Occipital lobe (tissue), 2 donors: Measurements from ENCODE around the gene EEF1AKMT1. TPM values are rescaled to one million over a fixed set of nuclear protein-coding genes. Genes with fewer than 3 reads are reported as not detected.

Source experiments
- DNase-seq: peaks from one replicate; lab custom pipeline; 2025; lab: John Stamatoyannopoulos, UW
- total RNA-seq: library from RNA; depleted of rRNA; stranded (reverse); fragments of >200 nt; gene quantifications from one replicate; pipeline ENCODE4 v1.2.3, GENCODE V29; 2014

EEF1AKMT1 gene, protein sequence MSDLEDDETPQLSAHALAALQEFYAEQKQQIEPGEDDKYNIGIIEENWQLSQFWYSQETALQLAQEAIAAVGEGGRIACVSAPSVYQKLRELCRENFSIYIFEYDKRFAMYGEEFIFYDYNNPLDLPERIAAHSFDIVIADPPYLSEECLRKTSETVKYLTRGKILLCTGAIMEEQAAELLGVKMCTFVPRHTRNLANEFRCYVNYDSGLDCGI
- 21.2 TPM for total RNA-seq

DNA sequence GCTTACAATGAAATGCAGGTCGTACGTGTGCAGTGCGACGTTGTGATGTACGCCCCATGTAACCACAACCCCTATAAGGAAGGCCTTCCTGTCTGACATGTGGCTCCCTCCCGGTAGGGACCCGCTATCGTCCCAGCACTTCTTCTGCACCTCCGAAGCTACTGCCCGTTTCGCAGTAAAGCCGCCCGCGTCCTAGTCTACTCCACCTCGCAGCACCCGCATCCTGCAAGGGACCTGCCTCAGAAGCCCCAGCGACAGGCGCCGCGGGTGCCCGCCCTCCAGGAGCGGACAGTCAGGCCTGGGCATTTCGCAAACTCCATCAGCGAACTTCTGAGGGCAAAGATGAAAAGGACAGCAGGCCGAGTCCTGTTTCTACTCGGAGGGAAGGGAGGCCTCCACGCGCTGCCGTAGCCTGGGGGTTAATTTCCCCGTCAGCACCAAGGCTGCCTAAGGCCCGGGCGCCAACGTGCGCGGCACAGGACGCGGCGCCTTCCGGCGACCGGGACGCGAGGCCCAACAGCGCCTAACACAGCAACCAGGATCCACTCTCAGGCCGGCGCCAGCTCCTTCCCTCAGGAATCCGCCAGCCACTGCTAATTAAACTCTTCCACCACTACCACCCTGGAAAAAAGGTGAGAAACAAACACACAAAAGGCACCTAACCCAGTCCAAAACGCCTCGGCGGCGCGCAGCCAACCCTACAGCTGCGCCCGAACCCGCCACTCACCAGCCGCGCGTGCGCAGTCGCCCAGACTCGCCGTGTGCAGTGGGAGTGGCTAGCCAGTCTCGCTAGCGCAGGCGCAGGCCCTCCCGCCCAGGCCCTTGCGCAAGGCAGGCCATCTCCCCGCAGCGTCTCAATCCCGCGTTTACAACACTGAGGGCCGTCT is at the start of gene EEF1AKMT1:
TSS of gene EEF1AKMT1 (minus strand) at position 768 of the 887 bp plus-strand sequence. CDS start 16,363 bp downstream, outside the sequence.
- DNase-seq: peak; percentile 81

DNA sequence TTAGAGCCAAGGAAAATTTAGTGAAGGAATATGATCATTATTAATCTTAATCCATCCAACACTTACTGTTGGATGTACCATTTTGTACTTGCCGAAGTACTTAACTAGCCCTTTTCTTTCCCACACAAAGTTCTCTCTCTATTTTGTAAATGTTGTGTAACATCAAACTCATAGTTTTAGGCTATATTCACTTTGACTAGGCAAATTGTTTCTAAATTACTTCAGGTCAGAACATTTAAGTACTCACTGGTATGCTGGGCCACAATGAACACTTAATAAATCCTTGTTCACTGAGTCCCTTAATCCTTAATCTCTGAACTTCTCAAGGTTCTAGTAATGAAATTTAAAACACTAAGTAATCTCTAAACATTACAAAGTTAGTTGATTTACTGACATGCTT is 49.3 kb upstream of the EEF1AKMT1 start:
- no peak for DNase-seq

DNA sequence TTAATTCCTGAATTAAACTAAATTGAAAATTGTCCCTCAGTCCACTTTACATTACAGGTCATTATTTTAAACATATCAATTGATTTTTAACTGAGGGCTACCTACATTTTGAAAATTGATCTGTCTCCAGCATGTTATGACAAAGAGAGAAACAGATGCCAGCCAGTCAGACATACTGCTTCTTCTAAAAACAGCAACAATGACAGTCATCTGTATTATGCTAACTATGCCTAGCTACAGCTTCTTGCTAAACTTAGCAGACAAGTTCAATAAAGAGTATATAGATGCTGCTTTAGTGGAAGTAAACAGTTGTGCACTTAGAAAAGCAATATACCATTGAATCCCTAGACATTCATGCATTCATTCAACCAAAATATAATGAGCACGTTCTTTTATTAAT is 48.6 kb upstream of the EEF1AKMT1 start:
- DNase-seq: no peak

DNA sequence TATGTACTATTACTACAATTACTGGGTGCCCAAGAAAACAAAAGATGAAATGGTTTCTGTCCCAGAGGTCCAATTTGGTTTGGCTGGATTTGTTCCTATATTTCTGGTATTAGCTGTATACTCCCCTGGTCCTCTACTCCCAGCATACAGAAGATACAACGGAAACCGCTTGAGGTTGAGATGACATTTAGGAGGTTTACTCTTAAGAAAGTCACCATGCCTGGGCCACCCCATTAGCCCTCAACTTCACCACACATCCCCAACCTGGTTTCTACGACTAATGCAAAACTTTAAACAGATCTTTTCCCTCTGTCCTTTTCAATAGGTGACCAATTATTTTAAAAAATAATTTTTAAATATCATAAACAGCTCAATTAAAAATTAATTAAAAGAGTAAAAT is 46.0 kb upstream of the EEF1AKMT1 start:
- DNase-seq: no peak

DNA sequence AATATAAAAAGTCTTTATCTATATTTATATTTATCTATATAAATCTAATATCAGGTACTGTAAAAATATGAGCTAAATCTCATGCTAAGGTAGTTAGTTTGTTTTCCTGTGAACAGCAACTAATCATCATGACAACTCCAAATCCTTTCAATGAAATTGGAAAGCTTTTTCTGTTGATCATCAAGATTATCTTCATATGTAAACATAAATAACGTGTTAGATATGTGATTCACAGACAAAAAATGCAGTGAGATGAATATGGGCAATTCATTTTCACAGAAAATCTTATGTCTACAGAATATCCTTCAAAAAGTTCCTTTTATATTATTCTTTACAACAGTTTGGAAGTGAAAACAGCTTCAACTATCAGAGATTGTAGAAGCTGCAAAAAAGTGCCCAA is 41.7 kb upstream of the EEF1AKMT1 start:
- DNase-seq: no peak

DNA sequence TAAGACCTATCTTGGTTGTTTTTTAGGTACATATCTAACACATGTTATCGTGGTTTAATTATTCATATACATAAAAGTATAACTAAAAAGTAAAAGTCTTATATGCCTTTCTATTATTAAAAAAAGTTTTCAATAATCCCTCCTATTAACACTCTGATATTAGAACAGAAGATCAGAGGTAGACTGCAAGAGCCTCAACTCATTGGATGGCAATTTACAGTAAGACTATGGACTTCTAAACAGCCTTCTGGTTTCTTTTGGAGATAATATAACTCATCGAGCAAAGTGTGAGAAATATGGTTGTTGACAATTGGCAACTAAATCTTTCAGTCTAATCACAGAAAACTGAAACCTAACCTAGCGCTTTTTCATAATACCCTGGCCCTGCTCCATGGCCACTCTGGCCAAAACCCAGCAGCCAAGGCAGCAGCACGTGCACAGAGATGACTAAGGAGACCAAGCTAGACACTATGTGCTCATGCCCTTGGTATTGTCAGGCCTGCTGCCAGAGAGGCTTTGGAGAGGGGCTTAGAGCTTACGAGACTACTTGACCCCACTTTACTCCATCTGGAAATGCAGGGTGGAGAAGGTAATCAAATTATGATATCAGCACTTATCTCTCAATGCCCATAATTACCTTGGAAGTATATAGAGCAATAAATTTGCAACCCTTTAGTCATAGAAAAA is 40.6 kb upstream of the EEF1AKMT1 start:
- no peak for DNase-seq

DNA sequence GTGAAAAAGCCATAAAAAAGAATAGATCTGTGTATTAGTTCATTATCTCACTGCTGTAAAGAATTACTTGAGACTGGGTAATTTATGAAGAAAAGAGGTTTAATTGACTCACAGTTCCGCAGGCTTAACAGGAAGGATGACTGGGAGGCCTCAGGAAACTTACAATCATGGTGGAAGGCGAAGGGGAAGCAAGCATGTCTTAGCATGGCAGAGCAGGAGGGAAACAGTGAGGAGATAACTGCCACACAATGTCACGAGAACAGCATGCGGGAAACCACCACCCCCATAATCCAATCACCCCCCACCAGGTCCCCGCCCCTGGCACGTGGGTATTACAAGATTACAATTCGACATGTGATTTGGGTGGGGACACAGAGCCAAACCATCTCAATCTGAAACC is 39.1 kb upstream of the EEF1AKMT1 start:
- DNase-seq: no peak

DNA sequence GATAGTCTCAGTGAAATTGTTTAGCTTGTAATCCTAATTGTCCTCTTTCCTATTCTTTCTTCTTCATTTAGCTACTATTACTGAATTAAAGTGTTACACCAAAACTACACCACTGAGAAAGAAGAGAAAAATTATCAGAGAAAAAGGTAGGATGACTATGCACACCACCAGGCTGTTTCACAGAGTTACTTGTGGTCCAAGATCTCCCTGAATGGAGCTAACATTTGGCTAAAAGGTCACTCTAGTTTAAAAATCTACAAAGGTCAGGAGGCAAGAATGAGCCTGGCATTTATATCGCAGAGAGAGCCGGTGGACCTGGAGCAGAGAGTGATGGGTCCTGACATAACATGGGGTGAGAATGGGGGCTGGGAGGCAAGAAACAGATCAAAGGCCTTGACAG is 37.0 kb upstream of the EEF1AKMT1 start:
- no peak for DNase-seq

DNA sequence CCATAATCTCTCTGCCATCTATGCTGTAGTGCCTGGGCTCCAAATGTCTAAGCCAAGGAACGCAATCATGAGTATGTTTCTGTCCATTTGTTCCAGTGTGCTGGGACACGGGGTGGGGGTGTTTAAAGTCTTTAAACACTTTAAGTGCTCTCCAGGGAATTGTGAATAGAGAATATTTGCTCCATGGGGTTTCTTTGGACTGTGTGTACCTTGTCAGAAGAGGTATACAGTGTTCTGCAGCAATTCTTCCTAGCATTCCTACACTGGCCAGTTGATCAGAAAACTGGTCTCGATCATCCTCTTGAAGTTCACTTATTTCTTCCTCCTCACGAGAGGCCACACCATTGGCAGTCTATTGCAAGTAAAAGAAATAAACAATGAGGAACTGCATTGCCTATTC is 35.1 kb upstream of the EEF1AKMT1 start:
- no peak for DNase-seq

DNA sequence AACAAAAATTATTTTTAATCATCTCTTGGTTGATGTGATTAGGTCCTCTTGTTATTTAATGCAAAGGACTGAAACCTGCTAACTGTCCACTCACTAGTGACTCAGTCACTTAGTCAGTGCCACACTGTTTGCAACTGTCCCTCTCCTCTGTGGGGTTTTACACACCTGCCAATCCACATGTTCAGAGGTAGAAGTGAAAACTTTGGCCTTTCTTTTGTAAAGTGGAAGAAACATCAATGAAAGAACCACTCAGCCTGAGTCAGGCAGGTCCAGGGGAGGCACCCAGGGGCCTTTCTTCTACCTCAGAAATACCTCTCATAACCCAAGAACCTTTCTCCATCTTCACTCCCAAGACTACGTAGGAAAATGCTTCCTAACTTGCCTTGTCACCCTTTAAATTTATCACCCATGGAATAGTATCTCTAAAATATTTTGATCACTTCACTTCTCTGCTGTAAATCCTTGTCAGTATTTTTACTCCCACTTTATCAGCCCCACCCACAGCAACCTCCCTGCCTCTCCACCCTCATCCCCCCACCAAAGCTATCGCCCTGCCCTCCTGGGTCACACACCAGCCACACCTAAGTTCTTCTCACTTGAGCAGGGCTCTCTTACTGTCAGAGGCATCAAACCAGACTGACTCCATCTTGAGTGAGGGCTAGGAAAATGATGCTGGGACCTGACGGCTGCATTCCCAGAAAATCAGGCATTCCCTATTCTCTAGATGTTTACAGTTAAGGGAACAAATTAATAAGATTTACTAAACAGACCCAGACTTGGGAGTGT is 29.6 kb upstream of the EEF1AKMT1 start:
- no peak for DNase-seq

DNA sequence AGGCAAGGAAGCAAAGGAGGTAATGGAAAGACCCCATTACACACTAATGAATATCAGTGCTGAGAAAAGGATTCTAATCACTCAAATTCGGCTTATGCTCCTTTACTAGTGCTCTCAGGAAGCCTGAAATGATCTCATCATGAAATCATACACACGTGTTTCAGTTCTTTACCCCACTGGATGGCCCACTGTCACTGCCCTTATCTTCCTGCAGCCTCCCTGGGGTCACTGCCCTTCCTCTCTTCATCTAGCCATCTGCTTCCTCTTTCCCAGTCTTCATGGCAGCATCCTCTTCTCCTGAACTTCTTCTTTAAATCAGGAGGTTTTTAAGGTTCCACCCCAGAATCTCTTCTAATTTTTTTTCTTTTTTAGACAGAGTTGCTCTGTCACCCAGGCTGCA is 27.9 kb upstream of the EEF1AKMT1 start:
- DNase-seq: no peak

DNA sequence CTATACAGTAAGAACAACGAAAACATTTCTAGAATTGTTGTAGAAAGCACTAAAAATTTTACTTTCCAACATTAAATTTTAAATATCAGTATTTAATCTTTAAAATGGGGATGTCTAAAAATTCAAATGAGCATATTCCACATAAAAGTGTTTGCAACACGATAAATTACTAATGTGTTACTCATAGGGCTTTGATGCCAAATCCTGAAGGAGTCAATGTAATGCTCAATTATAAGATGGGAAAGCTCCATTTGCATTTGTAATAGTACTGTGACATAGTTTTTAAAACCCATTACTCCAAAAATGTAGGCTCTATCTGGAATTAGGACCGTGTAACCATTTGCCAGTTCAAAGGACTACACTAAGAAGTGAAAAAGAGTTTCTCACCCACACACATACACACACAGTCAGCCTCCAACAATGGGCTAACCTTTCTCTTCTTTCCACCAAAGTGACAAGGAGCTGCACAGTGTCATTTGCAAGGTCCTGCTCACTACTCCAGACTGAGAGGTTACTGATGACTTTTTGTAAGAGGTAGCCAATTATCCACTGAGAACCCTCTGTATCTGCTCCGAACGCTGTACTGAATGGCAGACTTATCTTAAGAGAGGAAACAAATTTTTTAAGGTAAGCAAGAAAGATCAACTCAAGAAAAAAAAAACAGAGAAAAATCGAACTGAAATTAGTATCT is 26.1 kb upstream of the EEF1AKMT1 start:
- DNase-seq: no peak

DNA sequence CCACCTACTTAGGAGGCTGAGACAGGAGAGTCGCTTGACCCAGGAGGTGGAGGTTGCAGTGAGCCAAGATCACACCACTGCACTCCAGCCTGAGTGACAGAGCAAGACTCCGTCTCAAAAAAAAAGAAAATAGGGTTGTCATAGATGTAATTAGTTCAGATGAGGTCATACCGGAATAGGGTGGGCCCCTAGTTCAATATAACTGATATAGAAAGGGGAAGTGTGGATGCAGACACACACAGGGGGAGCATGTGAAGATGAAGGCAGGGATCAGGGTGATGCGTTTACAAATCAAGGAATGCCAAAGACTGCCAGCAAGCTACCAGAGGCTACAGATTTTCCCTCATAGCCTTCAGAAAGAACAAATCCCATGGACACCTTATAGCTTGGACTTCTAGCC is 24.3 kb upstream of the EEF1AKMT1 start:
- DNase-seq: no peak

DNA sequence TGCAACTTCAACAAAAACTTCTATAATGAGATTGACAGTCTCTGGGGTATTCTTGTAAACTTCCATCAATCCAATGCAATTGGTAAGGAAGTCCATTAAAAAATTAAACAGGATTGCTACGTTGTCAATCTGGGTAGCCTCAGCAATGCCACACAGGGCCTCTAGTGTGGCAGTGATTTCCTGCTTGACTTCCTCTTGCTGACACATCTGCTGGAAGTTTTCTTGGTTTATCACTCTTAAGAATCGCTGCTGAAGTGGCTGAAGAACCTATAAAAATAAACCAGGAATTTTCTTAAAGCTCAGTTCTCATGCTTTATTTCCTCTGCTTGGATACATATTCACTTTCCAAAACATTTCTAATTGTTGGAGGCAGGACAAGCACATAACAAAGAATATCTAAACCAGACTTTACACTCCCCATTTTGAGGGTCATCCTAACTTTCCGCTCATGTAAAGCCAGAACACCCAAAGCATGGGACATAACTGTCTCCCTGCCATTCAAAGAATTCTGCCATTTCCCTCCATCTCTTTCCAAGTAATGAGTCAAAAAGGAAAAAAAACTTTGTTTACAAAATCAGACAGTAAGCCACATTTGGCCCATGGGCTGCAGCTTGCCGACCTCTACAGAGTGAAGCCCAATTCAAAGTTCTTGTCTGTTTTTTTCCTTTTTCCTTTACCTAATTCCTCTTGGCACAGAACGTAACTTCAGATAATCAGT is 23.2 kb upstream of the EEF1AKMT1 start:
- DNase-seq: no peak

DNA sequence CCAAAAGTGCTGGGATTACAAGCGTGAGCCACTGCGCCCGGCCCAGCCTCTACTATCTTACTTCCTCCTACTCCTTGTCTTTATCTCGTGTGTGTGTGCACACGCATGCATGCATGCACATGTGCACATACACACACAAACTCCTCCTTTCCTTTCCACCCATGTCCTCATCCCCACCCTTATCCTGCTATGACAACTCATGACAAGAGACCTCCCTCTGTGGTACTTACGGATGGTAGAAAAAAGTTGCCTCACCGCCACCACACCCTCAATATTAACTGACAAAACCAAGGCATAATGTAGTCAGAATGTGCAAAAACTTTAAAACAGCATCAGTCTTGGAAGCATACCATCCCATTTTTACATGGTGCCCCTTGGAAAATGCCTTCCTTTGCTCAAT is 15.9 kb upstream of the EEF1AKMT1 start:
- no peak for DNase-seq

DNA sequence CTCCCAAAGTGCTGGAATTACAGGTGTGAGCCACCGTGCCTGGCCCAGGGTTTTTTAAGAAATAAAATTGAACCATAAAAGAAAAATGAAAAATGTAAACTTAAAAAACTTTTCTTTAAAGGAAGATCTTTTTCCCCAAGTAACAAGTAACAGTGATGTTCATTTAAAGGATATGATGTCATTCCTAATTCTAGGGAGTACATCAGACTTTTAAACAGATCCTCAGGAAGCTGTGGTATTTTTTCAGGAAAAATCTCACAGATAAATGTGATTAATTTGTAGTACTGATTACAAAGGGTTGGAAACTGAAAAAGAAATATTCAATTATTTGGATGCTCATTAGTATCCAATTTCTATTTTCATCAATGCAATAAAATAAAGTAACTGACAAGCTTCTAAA is 14.6 kb upstream of the EEF1AKMT1 start:
- DNase-seq: no peak

DNA sequence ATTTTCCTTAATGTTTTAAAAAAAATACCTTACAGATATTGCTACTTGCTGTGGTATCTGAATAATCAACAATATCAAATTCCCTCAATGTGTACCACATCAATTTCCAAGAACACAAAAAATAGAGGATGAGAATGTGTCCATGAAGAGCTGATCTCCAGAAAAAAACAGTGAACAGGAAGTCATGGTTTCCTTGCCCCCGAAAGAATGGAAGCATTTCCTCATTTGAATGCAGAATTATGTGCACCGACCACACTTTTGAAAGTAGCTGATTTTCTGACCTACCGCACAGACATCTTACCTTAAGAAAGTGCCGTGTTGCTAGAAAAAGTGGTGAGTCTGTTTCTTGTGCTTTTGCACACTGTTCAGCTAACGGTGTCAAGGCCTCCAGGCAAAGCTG is 13.4 kb upstream of the EEF1AKMT1 start:
- DNase-seq: no peak

DNA sequence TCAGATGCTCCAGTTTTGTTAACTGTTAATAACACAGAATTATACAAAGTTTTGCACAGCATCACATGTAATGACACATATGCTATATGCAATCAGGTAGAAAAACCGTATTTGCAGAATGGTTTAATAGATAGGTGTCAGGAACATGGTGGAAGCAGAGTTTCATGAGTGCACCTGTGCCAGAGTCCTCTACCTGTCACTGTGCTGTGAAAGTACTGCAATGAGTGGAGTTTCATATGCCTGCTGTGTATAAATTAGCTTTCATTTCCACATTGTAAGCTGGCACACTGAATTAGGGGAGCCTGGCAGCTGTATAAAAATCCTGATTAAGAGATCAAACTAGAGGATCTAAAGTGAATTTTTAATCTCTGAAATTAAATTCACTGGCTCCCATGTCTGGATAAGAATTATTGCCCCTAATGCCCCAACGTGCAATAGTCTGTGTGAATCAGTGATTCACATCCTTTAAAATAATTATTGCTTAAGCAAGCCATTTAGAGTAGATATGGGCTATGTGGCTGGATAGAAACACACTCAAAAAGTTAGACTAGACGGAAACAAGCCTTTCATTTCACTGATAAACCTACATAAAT is 8.5 kb upstream of the EEF1AKMT1 start:
- DNase-seq: no peak

DNA sequence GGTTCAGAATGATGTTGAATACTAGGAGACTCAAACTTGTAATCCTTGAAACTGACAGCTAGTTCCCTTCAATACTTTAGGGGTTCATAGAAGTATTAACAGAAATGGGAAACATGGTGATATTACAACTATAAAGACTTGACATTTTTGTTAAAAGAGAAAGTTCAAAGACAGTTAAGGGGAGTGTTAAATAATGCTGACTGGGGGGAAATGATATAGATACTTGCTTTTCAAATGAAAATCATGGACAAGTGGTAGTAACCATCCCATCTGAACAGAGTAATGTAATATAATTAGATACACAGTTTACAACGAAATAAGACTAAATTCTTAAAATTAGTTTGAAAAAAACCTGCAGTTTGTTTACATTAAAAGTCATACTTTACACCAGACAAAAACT is 6.6 kb upstream of the EEF1AKMT1 start:
- DNase-seq: no peak

DNA sequence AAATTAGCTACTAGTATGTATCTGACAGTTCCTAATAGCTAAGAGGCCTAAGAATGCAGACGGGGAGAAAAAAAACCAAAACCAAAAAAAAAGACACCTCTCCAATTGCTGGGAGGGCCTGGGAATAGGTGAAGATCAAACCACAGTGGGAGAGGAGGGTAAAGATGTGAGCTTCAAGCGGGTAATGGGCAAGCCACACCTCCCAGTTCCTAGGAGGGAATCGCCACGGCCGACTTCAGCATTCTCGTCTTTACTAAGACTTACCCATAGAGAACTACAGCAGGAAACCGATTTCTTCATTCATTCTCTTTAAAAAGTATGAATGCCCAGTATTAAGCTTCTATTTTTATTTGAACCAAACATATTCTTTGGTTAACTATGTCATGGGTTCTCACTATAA is 5.6 kb upstream of the EEF1AKMT1 start:
- DNase-seq: no peak
